ENCODE results near the gene PLEK2.
A peak's percentile ranks its signal among the peaks of the same experiment; 100 is the strongest.

The PLEK2 gene

GRCh38 chr14:67387195-67387594 lies 24.8 kb downstream of the PLEK2 start:
- no peak for TF ChIP-seq CTCF (IDR thresholded peaks at IDR 0.05; ENCODE audit: borderline replicate concordance, control extremely low read depth, extremely low read depth, insufficient read depth, missing control alignments)
- in situ Hi-C loops (cut with MboI; ENCODE audit: low sequenced_read_pairs, unreplicated experiment): no loop called here
- no peak for DNase-seq (ENCODE audit: low spot score)

- in situ Hi-C loops (cut with MboI; ENCODE audit: low sequenced_read_pairs, unreplicated experiment): no loop called here
- no peak for TF ChIP-seq CTCF (IDR thresholded peaks at IDR 0.05; ENCODE audit: borderline replicate concordance, control extremely low read depth, extremely low read depth, insufficient read depth, missing control alignments)
- DNase-seq (ENCODE audit: low spot score): no peak
Measured at GRCh38 chr14:67385618-67386017, 26.3 kb downstream of the PLEK2 start.

- no peak for TF ChIP-seq CTCF (IDR thresholded peaks at IDR 0.05; ENCODE audit: borderline replicate concordance, control extremely low read depth, extremely low read depth, insufficient read depth, missing control alignments)
- in situ Hi-C loops (cut with MboI; ENCODE audit: low sequenced_read_pairs, unreplicated experiment): no loop called here
- no peak for DNase-seq (ENCODE audit: low spot score)
Measured at GRCh38 chr14:67385120-67385519, 26.8 kb downstream of the PLEK2 start.

- peak; percentile 43 for DNase-seq (ENCODE audit: low spot score)
- in situ Hi-C loops (cut with MboI; ENCODE audit: low sequenced_read_pairs, unreplicated experiment): no loop called here
- TF ChIP-seq CTCF (IDR thresholded peaks at IDR 0.05; ENCODE audit: borderline replicate concordance, control extremely low read depth, extremely low read depth, insufficient read depth, missing control alignments): no peak
Measured at GRCh38 chr14:67377916-67378315, 34.0 kb downstream of the PLEK2 start.

GRCh38 chr14:67373347-67373746 lies 38.6 kb downstream of the PLEK2 start:
- in situ Hi-C loops (cut with MboI; ENCODE audit: low sequenced_read_pairs, unreplicated experiment): no loop called here
- peak; percentile 28 for DNase-seq (ENCODE audit: low spot score)
- no peak for TF ChIP-seq CTCF (IDR thresholded peaks at IDR 0.05; ENCODE audit: borderline replicate concordance, control extremely low read depth, extremely low read depth, insufficient read depth, missing control alignments)

- no peak for DNase-seq (ENCODE audit: low spot score)
- TF ChIP-seq CTCF (IDR thresholded peaks at IDR 0.05; ENCODE audit: borderline replicate concordance, control extremely low read depth, extremely low read depth, insufficient read depth, missing control alignments): no peak
- in situ Hi-C loops (cut with MboI; ENCODE audit: low sequenced_read_pairs, unreplicated experiment): no loop called here
Measured at GRCh38 chr14:67372833-67373232, 39.1 kb downstream of the PLEK2 start.
